Sciatic nerve (tissue), 2 donors: ENCODE data around the gene C1QL2. TPM values are rescaled to one million over a fixed set of nuclear protein-coding genes. Genes with fewer than 3 reads are reported as not detected.

Experiments
- ATAC-seq: fragments of 200-7000 bp; cut with Tn5 transposase; one replicate; pipeline ENCODE4 v1.9.1; 2020; ENCODE audit warnings: mild to moderate bottlenecking, moderate library complexity
- DNase-seq: peaks from one replicate; pipeline ENCODE4 v3.0.0-alpha.2; 2020; ENCODE audit warnings: low spot score
- intact Hi-C: fragments of 100-400 bp; cut with DNase I; formaldehyde crosslinking; loops from one replicate; pipeline ENCODE4 v1.14.2; 2022
- total RNA-seq: library from RNA; stranded (reverse); fragmentation: NEBNext Ultra II Directional; extraction: Animal tissue kit (Norgen Biotek cat#: 25700); gene quantifications from one replicate; pipeline ENCODE4 v1.2.1, GENCODE V29; 2021
- donor health status: DM: no; HTN: no; CAD: no.
- donor health status: DM: no; HTN: no; CAD: no.

The C1QL2 gene
- total RNA-seq, 1 donor from 2014 or later, result not detected

- intact Hi-C loops, result no loop called here
- DNase-seq, result no peak
- no peak for ATAC-seq
These were observed 22.8 kb upstream of the C1QL2 start for GRCh38 chr2:119181391-119181790.

DNA sequence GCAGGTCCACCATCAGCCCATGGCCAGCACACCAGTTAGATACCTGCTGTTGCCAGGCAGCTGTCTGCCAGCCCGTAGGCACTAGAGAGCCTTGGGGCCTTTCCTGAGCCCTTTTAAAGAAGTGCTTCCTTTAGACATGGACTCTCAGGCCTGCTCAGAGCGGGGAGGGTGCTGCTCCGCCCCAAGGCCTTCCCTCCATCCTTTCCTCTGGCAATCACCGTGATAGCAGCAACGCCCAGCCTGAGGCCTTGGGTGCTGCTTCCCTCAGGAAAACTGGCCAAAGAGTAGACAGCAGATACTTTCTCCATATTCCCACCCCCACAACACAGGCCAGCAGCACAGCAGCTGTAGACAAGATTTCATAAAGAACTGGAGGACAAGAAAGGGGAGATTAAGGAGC lies 22.3 kb upstream of the C1QL2 start:
- DNase-seq (no peak), ATAC-seq (no peak)
- intact Hi-C loops, result no loop called here

- intact Hi-C loops, result no loop called here
- no peak for ATAC-seq
- no peak for DNase-seq
These were observed 21.4 kb upstream of the C1QL2 start for GRCh38 chr2:119179991-119180390.

DNA sequence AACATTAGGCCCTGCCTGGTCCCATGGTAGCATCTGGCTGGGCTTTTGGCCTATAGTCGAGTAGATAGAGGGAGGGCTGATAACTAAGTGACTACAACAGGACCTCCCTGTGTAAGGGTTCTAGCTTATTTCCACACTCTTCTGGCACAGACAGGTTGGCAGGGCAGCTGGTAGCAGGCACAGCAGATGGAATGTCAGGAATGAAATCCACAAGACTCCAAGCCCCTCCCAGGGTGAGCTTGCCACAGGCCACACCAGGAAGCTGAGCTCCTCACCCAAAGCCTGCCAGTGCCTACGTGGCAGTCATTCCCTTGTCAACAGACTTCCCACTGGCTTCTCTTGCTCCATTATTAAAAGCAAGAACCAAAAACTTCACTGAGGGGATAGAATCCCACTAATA lies 20.7 kb upstream of the C1QL2 start:
- intact Hi-C loops, result no loop called here
- DNase-seq, result no peak
- ATAC-seq, result no peak

DNA sequence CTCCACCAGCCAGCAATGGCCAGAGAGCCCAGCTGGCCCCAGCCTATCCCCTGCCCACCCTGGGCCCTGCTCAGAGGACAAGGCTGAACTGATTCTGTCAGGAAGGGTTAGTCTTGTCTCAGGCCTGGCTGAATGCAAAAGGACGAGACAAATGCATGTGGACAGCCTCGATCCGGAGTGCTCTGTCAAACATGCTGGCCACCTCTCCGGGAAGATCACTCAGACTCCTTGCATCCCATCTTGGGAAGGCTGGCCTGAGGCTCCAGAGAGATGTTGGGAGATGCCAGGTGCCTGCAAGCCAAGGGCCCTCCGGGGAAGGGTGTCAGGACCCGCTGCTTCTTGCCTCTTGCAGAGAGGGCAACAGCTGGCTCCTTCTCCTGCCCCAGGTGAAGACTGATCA lies 20.2 kb upstream of the C1QL2 start:
- ATAC-seq (no peak), DNase-seq (no peak)
- intact Hi-C loops, result no loop called here

- intact Hi-C loops, result no loop called here
- ATAC-seq, result no peak
- no peak for DNase-seq
These were observed 19.3 kb upstream of the C1QL2 start for GRCh38 chr2:119177838-119178190.

DNA sequence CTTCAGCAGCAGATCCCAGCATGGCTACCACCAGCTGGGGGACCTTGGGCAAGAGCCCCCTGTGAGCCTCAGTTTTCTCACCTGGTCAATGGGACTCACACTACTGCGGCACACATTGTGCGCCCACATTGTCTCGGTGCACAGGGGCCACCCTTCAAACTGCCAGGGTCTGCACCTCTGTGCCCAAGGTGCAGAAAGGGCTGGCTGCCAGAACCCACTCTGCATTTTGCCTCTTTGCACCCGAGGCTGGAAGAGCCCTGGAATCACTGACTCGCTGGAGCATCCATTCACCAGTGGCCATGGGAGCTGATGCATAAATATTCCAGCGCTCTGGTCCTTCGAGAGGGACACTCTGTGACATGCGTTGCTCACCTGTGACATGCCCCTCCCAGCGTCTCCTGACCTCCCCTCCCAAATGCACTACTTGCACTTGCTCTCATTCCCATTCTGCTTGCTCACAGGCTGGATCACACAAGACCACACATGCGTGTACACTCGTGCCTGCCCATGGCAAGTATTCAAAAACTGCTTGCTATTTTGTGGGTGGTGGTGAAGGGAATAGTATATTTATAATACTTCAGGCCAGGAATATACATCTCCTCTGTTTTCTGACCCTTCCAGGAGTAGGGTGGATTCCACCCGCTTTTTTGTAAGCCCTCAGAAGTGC lies 18.8 kb upstream of the C1QL2 start:
- intact Hi-C loops, result no loop called here
- ATAC-seq (no peak), DNase-seq (no peak)

GRCh38 chr2:119175517-119175916 lies 17.0 kb upstream of the C1QL2 start:
- intact Hi-C loops, result no loop called here
- ATAC-seq, result no peak
- DNase-seq, result no peak

DNA sequence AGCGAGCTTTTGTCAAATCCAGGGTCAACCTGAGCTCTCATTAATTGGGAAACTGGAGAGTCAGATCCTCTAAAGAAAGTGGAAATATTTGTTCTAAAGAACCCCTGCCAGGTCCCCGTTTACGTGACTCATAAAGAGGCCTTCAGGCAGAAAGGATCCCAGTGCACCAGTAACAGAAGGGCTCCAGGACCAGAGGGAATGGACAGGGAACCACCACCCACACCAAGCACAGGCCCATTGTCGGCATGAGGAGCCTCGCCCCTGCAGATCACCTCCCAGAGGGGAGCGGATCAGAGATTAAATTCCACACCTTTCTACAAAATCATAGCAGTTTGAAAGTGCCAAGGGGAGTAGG lies 16.4 kb upstream of the C1QL2 start:
- ATAC-seq (no peak), DNase-seq (no peak)
- intact Hi-C loops, result no loop called here

DNA sequence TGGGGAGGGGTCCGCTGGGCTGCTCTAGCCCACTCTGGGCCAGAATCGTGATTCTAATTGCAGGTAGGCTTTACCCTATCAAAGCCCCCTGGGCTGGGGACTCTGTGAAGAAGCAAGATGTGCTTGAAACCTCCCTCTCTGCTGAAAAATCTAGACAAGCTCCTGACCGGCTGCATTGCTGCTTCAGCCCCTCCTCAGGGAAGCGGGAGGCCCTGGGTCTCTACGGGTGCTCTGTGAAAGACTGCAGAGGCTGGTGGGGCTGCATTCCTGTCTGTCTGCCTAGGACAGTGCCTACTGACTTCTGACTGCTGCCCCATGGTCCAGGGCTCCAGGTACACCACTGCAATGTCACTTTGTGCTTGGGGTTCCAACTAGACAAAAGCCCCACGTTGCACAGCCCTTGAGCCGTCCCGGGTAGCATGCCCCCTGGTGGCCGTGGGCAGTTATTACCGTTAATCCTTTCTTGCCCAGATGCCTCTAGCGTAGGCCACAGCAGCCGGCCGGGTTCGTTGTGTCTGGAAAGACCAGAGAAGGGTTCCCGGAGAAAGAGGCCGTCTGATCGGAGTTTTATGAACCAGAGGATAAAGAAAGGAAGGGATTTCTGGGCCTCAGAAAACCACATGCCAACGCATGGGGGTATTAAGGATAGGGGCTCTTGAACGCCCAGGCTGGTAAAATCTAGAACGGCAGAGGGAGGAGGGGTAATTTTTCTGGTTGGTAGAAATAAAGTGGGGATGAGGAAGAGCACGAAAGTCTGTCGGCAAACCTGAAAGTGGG lies 15.9 kb upstream of the C1QL2 start:
- DNase-seq, result no peak
- intact Hi-C loops, result no loop called here
- ATAC-seq, result no peak

GRCh38 chr2:119173556-119174060 lies 15.1 kb upstream of the C1QL2 start:
- DNase-seq (no peak), ATAC-seq (no peak)
- intact Hi-C loops, result no loop called here

DNA sequence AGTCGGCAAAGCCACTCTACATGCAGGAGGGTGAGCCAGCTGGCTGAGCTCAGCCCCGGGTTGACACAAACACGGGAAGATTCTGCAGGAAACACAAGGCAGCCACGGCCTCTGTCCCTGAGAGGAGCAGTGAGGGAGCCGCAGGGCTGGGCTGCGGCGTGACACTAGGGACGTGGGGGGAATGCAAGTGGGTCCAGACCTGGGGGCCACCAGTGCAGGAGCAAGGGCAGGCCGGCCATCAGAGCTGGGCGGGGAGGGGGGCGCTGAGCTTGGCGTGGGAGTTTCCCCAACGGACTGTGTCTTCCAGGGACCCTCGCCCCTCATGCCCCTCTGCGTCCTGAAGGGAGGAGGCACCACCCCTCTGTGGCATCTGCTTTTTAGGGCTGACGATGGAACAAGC lies 12.0 kb upstream of the C1QL2 start:
- ATAC-seq, result no peak
- intact Hi-C loops, result no loop called here
- DNase-seq, result no peak

DNA sequence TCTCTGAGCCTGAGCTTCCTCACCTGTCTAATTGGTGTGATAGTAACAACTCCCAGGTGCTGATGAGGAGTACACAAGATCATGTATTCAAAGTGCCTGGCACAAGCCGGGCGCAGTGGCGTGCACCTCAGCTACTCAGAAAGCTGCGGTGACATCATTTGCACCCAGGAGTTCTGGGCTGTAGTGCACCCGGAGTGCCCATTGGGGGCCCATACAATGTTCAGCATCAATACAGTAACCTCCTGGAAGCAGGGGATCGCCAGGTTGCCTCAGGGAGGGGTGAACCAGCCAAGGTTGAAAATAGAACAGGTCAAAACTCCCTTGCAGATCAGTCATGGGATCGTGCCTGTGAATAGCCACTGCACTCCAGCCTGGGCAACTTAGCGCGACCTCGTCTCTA lies 11.2 kb upstream of the C1QL2 start:
- intact Hi-C loops, result loop anchor here (5.0 kb wide), 1 partner anchor 1303 kb away; no protein-coding TSS in a partner anchor
- DNase-seq (no peak), ATAC-seq (no peak)

GRCh38 chr2:119160361-119160990 lies 1.9 kb upstream of the C1QL2 start:
- intact Hi-C loops, result no loop called here
- ATAC-seq, result no peak
- no peak for DNase-seq

DNA sequence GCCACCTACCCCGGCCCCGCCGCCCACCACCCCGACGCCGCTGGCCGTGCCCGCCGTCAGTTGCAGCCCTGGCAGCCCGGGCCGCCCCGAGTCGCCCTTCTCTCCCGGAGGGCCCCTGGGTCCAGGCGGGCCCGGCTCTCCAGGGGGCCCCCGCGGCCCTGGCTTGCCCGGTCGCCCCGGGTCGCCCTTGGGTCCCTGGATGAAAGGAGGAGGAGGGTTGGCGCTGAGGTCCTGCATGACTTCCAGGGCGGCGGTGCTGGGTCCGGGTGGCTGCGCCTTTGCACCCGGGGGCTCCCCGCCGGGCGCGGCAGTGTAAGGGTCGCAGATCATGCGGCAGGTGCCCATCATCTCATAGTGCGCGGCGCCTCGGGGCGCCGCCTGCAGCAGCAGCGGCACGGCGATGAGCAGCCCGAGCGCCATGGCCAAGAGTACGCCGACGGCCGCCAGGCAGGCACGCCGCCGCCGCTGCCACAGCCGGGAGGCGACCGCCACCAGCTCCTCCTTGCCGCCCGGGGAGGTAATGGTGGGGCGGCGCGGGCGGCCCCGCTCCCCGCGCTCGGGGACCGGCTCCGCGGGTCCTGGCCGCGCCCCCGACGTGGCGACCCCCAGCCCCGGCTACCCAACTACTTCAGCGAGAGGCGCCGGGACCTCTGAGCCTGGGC lies 570 bp downstream of the C1QL2 start:
- intact Hi-C loops, result no loop called here
- ATAC-seq, result no peak
- no peak for DNase-seq

DNA sequence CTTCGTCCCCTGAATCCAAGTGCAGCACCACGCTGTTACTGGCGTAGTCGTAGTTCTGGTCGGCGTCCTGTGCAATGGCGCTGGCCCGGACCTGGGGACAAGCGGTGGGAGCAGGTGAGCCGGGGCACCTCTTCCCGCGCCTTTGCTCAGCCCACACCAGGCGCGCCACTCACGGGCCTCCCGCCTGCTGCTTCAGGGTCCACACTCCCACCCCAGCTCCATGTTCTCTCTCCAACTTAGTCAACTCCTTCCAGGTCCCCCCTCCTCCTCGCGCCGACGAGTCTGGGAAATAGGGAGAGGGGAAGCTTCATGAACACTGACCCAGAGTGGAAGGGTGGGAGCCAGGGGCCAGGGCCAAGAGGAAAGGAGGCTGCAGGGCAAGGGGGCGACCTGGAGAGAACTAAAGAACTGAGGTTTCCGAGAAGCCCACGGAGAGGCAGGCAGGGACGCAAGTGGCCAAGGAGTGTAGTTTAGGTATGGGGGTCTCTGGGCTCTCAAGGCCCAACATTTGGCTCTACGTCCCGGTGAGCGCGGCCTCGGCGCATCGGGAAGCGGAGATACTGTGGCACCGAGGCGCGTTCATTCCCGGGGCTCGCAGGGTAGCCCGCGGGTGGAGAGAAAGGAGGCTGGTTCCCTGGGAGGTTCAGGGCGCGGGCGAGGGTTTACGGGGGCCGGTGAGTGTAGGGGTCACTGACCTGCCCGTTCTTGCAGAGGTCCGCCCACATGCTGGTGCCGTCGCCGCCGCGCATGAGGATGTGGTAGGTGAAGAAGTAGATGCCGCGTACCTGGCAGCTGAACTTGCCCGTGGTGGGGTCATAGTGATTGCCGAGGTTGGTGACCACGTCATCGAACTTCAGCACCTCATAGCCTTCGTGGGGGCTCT lies 1.4 kb downstream of the C1QL2 start:
- DNase-seq (no peak), ATAC-seq (no peak)
- intact Hi-C loops, result no loop called here

GRCh38 chr2:119156105-119156890 lies 2.3 kb downstream of the C1QL2 start:
- intact Hi-C loops, result no loop called here
- ATAC-seq (no peak), DNase-seq (no peak)

- no peak for DNase-seq
- ATAC-seq, result no peak
- intact Hi-C loops, result no loop called here
These were observed 2.9 kb downstream of the C1QL2 start for GRCh38 chr2:119155633-119156032.
